OCI-LY3 (cell line): ENCODE data around the gene FCHSD2.

ENCODE experiments used
- H2AFZ ChIP-seq: fragments of 200-600, 300-600 bp; shearing (Covaris generic); 2 replicates; pipeline ENCODE4 v1.6.0; 2014; ENCODE audit warnings: antibody characterized with exemption, low read depth, low read length
- H3K27ac ChIP-seq: fragments of 200-600, 300-600 bp; sonication (generic); 2 replicates; pipeline ENCODE4 v1.5.1; 2014; ENCODE audit warnings: mild to moderate bottlenecking, low read length, moderate library complexity, mixed read lengths
- H3K27me3 ChIP-seq: fragments of 200-600, 300-600 bp; sonication (generic); 2 replicates; pipeline ENCODE4 v1.6.1; 2014; ENCODE audit warnings: low read depth, low read length, mixed read lengths
- H3K36me3 ChIP-seq: fragments of 200-600, 300-600 bp; sonication (generic); replicated peaks from 2 replicates; pipeline ENCODE3; 2014; ENCODE audit warnings: low read depth, low read length, mixed read lengths
- H3K4me1 ChIP-seq: fragments of 300-600, 200-600 bp; sonication (generic); 2 replicates; pipeline ENCODE4 v1.6.1; 2014; ENCODE audit warnings: low read length, mixed read lengths
- H3K4me2 ChIP-seq: fragments of 200-600, 300-600 bp; sonication (generic); 2 replicates; pipeline ENCODE4 v1.6.1; 2014; ENCODE audit warnings: low read length, mixed read lengths
- H3K4me3 ChIP-seq: fragments of 300-600, 200-600 bp; sonication (generic); 2 replicates; pipeline ENCODE4 v1.5.1; 2014; ENCODE audit warnings: antibody characterized with exemption, mild to moderate bottlenecking, low read length, moderate library complexity
- H3K79me2 ChIP-seq: fragments of 300-600, 200-600 bp; shearing (Covaris generic); 2 replicates; pipeline ENCODE4 v1.6.1; 2014; ENCODE audit warnings: mild to moderate bottlenecking, low read length, mixed read lengths
- H3K9ac ChIP-seq: fragments of 300-600, 200-600 bp; shearing (Covaris generic); 2 replicates; pipeline ENCODE4 v1.6.0; 2014; ENCODE audit warnings: mild to moderate bottlenecking, low read length, moderate library complexity
- H3K9me3 ChIP-seq: fragments of 200-600, 300-600 bp; shearing (Covaris generic); 2 replicates; pipeline ENCODE4 v1.6.1; 2014; ENCODE audit warnings: low read length, mixed read lengths; ENCODE audit not compliant: insufficient read depth
- H4K20me1 ChIP-seq: fragments of 200-600, 300-600 bp; sonication (generic); 2 replicates; pipeline ENCODE4 v1.6.1; 2016; ENCODE audit warnings: low read length, mixed read lengths; ENCODE audit not compliant: insufficient read depth
- CTCF ChIP-seq: fragments of 200-600, 300-600 bp; sonication (generic); IDR thresholded peaks from 2 replicates; pipeline ENCODE4 v1.5.1; 2014; ENCODE audit warnings: antibody characterized with exemption, low read length, low read depth
- EZH2phosphoT487 ChIP-seq: fragments of 200-600 bp; shearing (Covaris generic); IDR thresholded peaks from 2 replicates; pipeline ENCODE4 v1.6.1; 2018; ENCODE audit warnings: antibody characterized with exemption, mixed run types, low read depth

FCHSD2 gene

GRCh38 chr11:72818971-72819370 is 323.1 kb downstream of the FCHSD2 start:
- H3K79me2 ChIP-seq: peaks cover 20% of the 10 kb centered on the region
- H4K20me1 ChIP-seq: 0 out of 2 replicates have a peak, but pooled peaks cover 1% of the 10 kb centered on the region
- H3K27ac ChIP-seq: no peak overlapping the region
- H3K4me1 ChIP-seq: peaks cover 29% of the 10 kb centered on the region
- H2AFZ ChIP-seq: no peak overlapping the region
- H3K9me3 ChIP-seq: no peaks in the 10 kb centered on the region
- no peak overlapping the region for H3K9ac ChIP-seq
- TF ChIP-seq EZH2phosphoT487 (no peak), CTCF (no peak)
- no peak overlapping the region for H3K4me2 ChIP-seq
- peaks cover 28% of the 10 kb centered on the region for H3K36me3 ChIP-seq
- H3K27me3 ChIP-seq: no peaks in the 10 kb centered on the region
- no peak overlapping the region for H3K4me3 ChIP-seq

- peaks cover 30% of the 10 kb centered on the region for H3K79me2 ChIP-seq
- H3K4me3 ChIP-seq: no peak overlapping the region
- H3K9me3 ChIP-seq: no peaks in the 10 kb centered on the region
- no peak overlapping the region for H3K9ac ChIP-seq
- TF ChIP-seq CTCF (no peak), EZH2phosphoT487 (no peak)
- peaks cover 28% of the 10 kb centered on the region for H3K36me3 ChIP-seq
- no peak overlapping the region for H3K4me2 ChIP-seq
- H2AFZ ChIP-seq: no peak overlapping the region
- H4K20me1 ChIP-seq: no peaks in the 10 kb centered on the region
- no peak overlapping the region for H3K27ac ChIP-seq
- no peaks in the 10 kb centered on the region for H3K27me3 ChIP-seq
- H3K4me1 ChIP-seq: peaks cover 27% of the 10 kb centered on the region
Observed at GRCh38 chr11:72817966-72818365, 324.2 kb downstream of the FCHSD2 start.

DNA sequence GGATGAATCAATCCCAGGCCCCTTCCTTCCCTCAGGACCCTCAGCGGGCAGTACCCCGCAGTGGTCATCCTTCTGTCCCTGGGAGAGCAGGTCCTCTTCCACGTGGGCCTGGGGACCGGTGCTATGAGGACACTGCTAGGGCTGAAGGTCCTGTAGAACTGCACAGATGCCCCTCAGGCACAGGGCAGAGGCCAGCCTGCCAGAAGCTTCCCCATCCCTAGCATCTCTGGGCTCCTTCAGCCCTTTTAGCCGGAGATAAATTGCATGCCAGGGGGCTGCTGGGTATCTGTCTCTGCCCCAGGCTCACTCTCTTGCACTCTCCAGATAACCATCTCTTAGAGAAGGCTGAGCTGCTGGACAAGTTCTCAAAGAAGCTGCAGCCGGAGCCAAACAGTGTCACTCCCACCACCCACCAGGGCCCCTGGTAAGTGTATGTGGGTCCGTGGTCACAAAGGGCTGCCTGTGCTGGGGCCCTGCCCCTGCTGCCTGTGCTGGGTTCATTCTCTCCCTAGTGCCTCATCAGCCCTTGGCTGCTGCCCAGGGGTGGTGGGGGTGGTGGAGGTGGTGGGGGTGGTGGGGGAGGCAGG is 325.6 kb downstream of the FCHSD2 start:
- Histone ChIP-seq H3K27me3 (no peaks in the 10 kb centered on the region), H3K36me3 (peaks cover 28% of the 10 kb centered on the region), H3K79me2 (peaks cover 45% of the 10 kb centered on the region), H3K9me3 (no peaks in the 10 kb centered on the region), H3K4me2 (peak overlapping the region; percentile 82; the same call in 1 of the 2 replicates), H4K20me1 (peaks cover 4% of the 10 kb centered on the region; the same call in 1 of the 2 replicates), H3K9ac (no peak overlapping the region), H2AFZ (no peak overlapping the region), H3K4me1 (peaks cover 24% of the 10 kb centered on the region), H3K4me3 (no peak overlapping the region; the same call in 1 of the 2 replicates), H3K27ac (no peak overlapping the region)
- TF ChIP-seq EZH2phosphoT487 (no peak), CTCF (no peak)

- TF ChIP-seq EZH2phosphoT487: no peak
- TF ChIP-seq CTCF: no peak
- H3K9me3 ChIP-seq: no peaks in the 10 kb centered on the region
- H3K4me2 ChIP-seq: peak overlapping the region; percentile 82
- H3K4me1 ChIP-seq: peaks cover 17% of the 10 kb centered on the region
- peak overlapping the region; percentile 94 for H3K9ac ChIP-seq
- peaks cover 4% of the 10 kb centered on the region; the same call in 1 of the 2 replicates for H4K20me1 ChIP-seq
- H3K27ac ChIP-seq: peak overlapping the region; percentile 68
- H3K79me2 ChIP-seq: peaks cover 50% of the 10 kb centered on the region
- peaks cover 26% of the 10 kb centered on the region for H3K36me3 ChIP-seq
- H3K4me3 ChIP-seq: peak overlapping the region; percentile 85
- no peaks in the 10 kb centered on the region for H3K27me3 ChIP-seq
- H2AFZ ChIP-seq: no peak overlapping the region
Observed at GRCh38 chr11:72815110-72815618, 327.0 kb downstream of the FCHSD2 start.
